ENCODE data around the gene FAM241B.

DNA sequence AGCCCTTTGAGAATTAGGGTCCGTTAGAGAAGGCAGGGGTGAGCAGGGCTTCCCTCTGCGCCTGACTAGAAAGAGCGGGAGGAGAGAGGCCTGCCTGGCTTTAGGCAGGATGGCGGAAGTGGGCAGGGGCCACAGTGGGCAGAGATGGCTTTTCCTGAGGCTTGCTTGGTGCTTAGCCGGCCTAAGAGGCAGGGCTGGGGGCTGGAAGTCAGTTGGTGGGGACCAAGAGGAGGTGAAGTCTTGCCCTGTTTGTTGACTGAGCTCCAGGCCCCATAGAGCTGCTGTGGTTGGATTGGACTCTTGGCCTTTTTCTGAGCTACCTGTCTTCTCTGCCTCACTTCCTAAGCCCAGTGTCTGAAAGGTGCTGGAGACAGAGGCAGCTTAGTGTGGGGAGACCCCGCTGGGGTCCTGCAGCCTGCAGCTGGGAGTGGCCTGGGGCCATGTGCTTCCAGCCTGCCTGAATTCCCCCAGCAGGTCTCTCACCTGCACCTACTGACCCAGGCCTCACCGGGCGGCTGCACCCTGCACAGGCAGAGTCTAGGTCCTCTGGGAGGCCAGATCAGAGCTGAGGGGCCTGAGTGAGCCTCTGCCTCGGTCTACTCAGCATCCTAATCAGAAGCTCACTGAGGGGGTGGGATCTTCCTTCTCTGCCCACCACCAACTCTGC lies 4.8 kb downstream of the FAM241B start:
- TF ChIP-seq, protein P1, sequence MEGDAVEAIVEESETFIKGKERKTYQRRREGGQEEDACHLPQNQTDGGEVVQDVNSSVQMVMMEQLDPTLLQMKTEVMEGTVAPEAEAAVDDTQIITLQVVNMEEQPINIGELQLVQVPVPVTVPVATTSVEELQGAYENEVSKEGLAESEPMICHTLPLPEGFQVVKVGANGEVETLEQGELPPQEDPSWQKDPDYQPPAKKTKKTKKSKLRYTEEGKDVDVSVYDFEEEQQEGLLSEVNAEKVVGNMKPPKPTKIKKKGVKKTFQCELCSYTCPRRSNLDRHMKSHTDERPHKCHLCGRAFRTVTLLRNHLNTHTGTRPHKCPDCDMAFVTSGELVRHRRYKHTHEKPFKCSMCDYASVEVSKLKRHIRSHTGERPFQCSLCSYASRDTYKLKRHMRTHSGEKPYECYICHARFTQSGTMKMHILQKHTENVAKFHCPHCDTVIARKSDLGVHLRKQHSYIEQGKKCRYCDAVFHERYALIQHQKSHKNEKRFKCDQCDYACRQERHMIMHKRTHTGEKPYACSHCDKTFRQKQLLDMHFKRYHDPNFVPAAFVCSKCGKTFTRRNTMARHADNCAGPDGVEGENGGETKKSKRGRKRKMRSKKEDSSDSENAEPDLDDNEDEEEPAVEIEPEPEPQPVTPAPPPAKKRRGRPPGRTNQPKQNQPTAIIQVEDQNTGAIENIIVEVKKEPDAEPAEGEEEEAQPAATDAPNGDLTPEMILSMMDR (IDR thresholded peaks at IDR 0.05), result no peak
- TF ChIP-seq POLR2A (IDR thresholded peaks at IDR 0.05), result no peak

Data from lower leg skin (tissue), 3 donors.